WTC11 (cell line): ENCODE data around the gene MLEC.

Experiments
- ATF3 ChIP-seq: sonication (generic); formaldehyde crosslinking; conservative IDR thresholded peaks from 2 replicates; pipeline ENCODE4 v1.8.1; 2022; ENCODE audit warnings: mild to moderate bottlenecking, missing genetic modification reagents
- CREB1 ChIP-seq: sonication (generic); formaldehyde crosslinking; IDR thresholded peaks from 2 replicates; pipeline ENCODE4 v1.8.0; 2023; ENCODE audit warnings: mild to moderate bottlenecking, missing genetic modification reagents
- CTCF ChIP-seq: fragments of 200-600 bp; IDR thresholded peaks from 2 replicates; pipeline ENCODE4 v1.8.0; 2022; ENCODE audit warnings: antibody characterized with exemption
- E2F5 ChIP-seq: sonication (generic); formaldehyde crosslinking; IDR thresholded peaks from 2 replicates; pipeline ENCODE4 v1.8.1; 2022; ENCODE audit warnings: mild to moderate bottlenecking, moderate library complexity, missing genetic modification reagents
- MLX ChIP-seq: sonication (generic); formaldehyde crosslinking; IDR thresholded peaks from 2 replicates; pipeline ENCODE4 v1.8.1; 2023; ENCODE audit warnings: mild to moderate bottlenecking, missing genetic modification reagents, moderate library complexity
- NFE2L1 ChIP-seq: sonication (generic); formaldehyde crosslinking; IDR thresholded peaks from 2 replicates; pipeline ENCODE4 v1.8.1; 2023; ENCODE audit warnings: missing genetic modification reagents
- NR1H2 ChIP-seq: sonication (generic); formaldehyde crosslinking; IDR thresholded peaks from 2 replicates; pipeline ENCODE4 v1.9.0; 2021; ENCODE audit warnings: mild to moderate bottlenecking, moderate library complexity, missing genetic modification reagents
- NR2C2 ChIP-seq: sonication (generic); formaldehyde crosslinking; IDR thresholded peaks from 2 replicates; pipeline ENCODE4 v1.8.0; 2022; ENCODE audit warnings: mild to moderate bottlenecking, missing genetic modification reagents
- PRDM15 ChIP-seq: sonication (generic); formaldehyde crosslinking; IDR thresholded peaks from 2 replicates; pipeline ENCODE4 v1.8.0; 2022; ENCODE audit warnings: missing genetic modification reagents
- TEAD4 ChIP-seq: sonication (generic); formaldehyde crosslinking; IDR thresholded peaks from 2 replicates; pipeline ENCODE4 v1.8.0; 2022; ENCODE audit warnings: mild to moderate bottlenecking, missing genetic modification reagents
- TP53 ChIP-seq: sonication (generic); formaldehyde crosslinking; IDR thresholded peaks from 2 replicates; pipeline ENCODE4 v1.8.1; 2023; ENCODE audit warnings: mild to moderate bottlenecking, missing genetic modification reagents
- ZNF425 ChIP-seq: fragments of 250-450 bp; sonication (Bioruptor Pico); conservative IDR thresholded peaks from 2 replicates; pipeline ENCODE4 v1.9.0; 2021; ENCODE audit warnings: mild to moderate bottlenecking

- TF ChIP-seq NR1H2 (CRISPR knock-in tag): no peak
- TF ChIP-seq TEAD4 (CRISPR knock-in tag): no peak
- no peak for TF ChIP-seq CTCF
- no peak for TF ChIP-seq MLX (CRISPR knock-in tag)
- TF ChIP-seq NR2C2 (CRISPR knock-in tag): no peak
- no peak for TF ChIP-seq CREB1 (CRISPR knock-in tag)
- no peak for TF ChIP-seq E2F5 (CRISPR knock-in tag)
- no peak for TF ChIP-seq NFE2L1 (CRISPR knock-in tag)
- no peak for TF ChIP-seq PRDM15 (CRISPR knock-in tag)
- no peak for TF ChIP-seq ZNF425 (CRISPR knock-in tag)
- no peak for TF ChIP-seq ATF3 (CRISPR knock-in tag)
- TF ChIP-seq TP53 (CRISPR knock-in tag): no peak
Observed at GRCh38 chr12:120705618-120706017, 18.7 kb downstream of the MLEC start.
